AG09319 (cell line): Measurements from ENCODE around the gene TPM2.

Source experiments
- DNase-seq: peaks from one replicate; pipeline ENCODE4 v3.0.0-alpha.2; 2010; ENCODE audit warnings: low read depth; ENCODE audit errors: extremely low read depth
- CTCF ChIP-seq: IDR thresholded peaks from 2 replicates; pipeline ENCODE4 v1.5.1; 2011; ENCODE audit warnings: low read depth, mild to moderate bottlenecking, inconsistent platforms, low read length, moderate library complexity

Gene TPM2

GRCh38 chr9:35695943-35696401, 6.2 kb upstream of the TPM2 start:
- DNase-seq: no peak

GRCh38 chr9:35691757-35692301, 2.1 kb upstream of the TPM2 start:
- no peak for DNase-seq
- TF ChIP-seq CTCF: no peak

More at GRCh38 chr9:35695943-35696401, 6.2 kb upstream of the TPM2 start:
- TF ChIP-seq CTCF: no peak

DNA sequence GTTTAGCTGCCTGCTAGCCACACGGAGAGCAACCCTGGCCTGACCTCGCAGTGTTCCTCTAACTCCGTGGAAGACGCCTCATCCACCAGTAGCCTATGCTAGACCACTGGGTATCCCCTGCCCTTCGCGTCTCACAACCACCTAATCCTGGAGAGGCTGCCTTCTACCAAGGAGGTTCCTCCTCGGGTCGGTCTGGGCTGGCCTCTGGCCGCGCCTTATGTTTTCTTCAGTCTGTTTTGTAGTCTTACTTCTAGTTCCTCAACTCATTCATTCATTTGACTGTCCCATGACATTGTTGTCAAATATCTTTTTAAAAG, 1.6 kb upstream of the TPM2 start:
- no peak for DNase-seq

DNA sequence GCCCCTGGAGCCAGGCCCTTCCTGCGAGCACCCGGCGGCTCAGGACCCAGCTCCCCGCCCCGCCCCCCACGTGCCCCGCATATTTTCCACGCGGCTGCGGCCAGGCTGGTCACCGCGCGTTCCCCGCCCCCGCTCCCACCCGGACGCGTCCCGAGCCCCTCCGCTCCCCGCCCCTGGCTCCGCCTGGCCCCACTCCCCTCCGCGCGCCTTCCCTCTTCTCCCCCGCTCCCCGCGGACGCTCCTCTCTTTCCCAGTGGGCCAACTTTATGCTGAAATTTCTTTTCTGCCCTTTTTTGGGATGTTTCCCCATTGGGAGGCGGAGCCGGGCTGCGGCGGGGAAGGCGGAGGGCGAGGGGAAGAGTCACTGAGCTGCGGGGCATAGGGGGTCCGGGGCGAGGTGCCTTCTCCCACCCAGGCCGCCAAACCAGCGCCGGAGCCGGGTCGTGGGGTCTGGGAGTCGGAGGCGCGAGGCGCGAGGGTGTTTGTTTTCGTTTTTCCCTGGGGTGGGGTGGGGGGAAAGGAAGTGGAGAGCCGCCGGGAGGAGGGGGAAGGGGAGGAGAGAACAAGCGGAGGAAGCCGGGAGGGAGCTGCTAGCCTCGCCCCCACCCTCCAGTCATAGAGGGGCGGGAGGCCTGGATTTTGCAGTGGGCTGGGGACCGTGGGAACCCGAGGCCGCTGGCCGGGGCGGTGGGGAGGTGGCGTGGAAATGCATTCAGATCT, 1.0 kb upstream of the TPM2 start:
- peak; percentile 74 for DNase-seq
- TF ChIP-seq CTCF: no peak

More for the DNA sequence above, 1.6 kb upstream of the TPM2 start:
- no peak for TF ChIP-seq CTCF

DNA sequence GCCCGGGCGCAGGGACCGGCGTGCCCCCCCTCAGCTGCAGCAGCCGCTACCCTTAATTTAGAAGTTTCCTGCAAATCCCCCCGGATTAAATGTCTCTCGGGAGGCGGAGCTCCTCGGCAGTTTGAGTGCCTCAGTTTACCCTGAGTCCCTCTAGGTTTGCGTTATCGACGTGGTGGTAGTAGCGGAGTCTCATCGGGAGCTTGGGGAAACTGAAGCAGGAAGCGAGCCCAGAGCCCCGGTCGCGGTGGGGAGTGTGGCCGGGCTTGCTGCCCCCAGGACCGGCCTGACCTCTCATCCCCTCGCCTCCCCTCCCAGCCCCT, 529 bp upstream of the TPM2 start:
- no peak for TF ChIP-seq CTCF
- DNase-seq: no peak

- TF ChIP-seq CTCF: no peak
- DNase-seq: no peak
These were observed 875 bp downstream of the TPM2 start for GRCh38 chr9:35688558-35689541.
